ENCODE data around the gene ASAP2. TPM values are rescaled to one million over a fixed set of nuclear protein-coding genes. Genes with fewer than 3 reads are reported as not detected.

The ASAP2 gene
- total RNA-seq, 2 experiments from 2014 or later: 0.27 TPM; not detected in 1

- BruUV-seq (replicated peaks): no TSS peak
- no peak for DNase-seq (ENCODE audit: low spot score)
Measured at GRCh38 chr2:9276074-9276473, 69.5 kb downstream of the ASAP2 start.

GRCh38 chr2:9276901-9277451 lies 70.4 kb downstream of the ASAP2 start:
- H3K4me3 ChIP-seq (ENCODE audit: low read depth, low read length, poor library complexity, severe bottlenecking): no peak overlapping the region
- H2AFZ ChIP-seq (ENCODE audit: low read length): no peak overlapping the region
- ChIA-PET POLR2A (no interaction called here), CTCF (ENCODE audit: unreplicated experiment) (interaction anchor here (0.7 kb wide), 1 partner anchor 30 kb away, joined by 3 read pairs; no protein-coding TSS in a partner anchor)
- intact Hi-C loops (cut with micrococcal nuclease; ENCODE audit: unreplicated experiment): no loop called here
- no peak overlapping the region for H3K4me2 ChIP-seq (ENCODE audit: low read length)
- TF ChIP-seq CTCF (conservative IDR thresholded peaks at IDR 0.05; ENCODE audit: low read length) (no peak), EZH2phosphoT487 (IDR thresholded peaks at IDR 0.05; ENCODE audit: borderline replicate concordance, low read depth, low read length) (no peak)
- H3K36me3 ChIP-seq (ENCODE audit: insufficient read depth, low read length): no peaks in the 10 kb centered on the region
- H3K79me2 ChIP-seq (ENCODE audit: insufficient read depth, low read depth, low read length): no peaks in the 10 kb centered on the region
- H3K9me2 ChIP-seq (ENCODE audit: insufficient read depth, low read length): no peaks in the 10 kb centered on the region
- H3K4me1 ChIP-seq (ENCODE audit: insufficient read depth, low read length, poor library complexity, severe bottlenecking): no peaks in the 10 kb centered on the region
- DNase-seq (ENCODE audit: low spot score): no peak
- H4K20me1 ChIP-seq (ENCODE audit: insufficient read depth, low read length): no peaks in the 10 kb centered on the region
- no TSS peak for BruUV-seq (replicated peaks)
- no peak overlapping the region for H3K27ac ChIP-seq (ENCODE audit: low read depth, low read length, poor library complexity, severe bottlenecking)
- H3K9me3 ChIP-seq (ENCODE audit: low read length): no peaks in the 10 kb centered on the region

More at GRCh38 chr2:9276074-9276473, 69.5 kb downstream of the ASAP2 start:
- Histone ChIP-seq H4K20me1 (ENCODE audit: insufficient read depth, low read length) (no peaks in the 10 kb centered on the region), H3K9me3 (ENCODE audit: low read length) (no peaks in the 10 kb centered on the region), H3K36me3 (ENCODE audit: insufficient read depth, low read length) (no peaks in the 10 kb centered on the region), H3K9me2 (ENCODE audit: insufficient read depth, low read length) (no peaks in the 10 kb centered on the region), H3K27ac (ENCODE audit: low read depth, low read length, poor library complexity, severe bottlenecking) (no peak overlapping the region), H2AFZ (ENCODE audit: low read length) (no peak overlapping the region), H3K4me3 (ENCODE audit: low read depth, low read length, poor library complexity, severe bottlenecking) (no peak overlapping the region), H3K4me2 (ENCODE audit: low read length) (no peak overlapping the region), H3K4me1 (ENCODE audit: insufficient read depth, low read length, poor library complexity, severe bottlenecking) (no peaks in the 10 kb centered on the region), H3K79me2 (ENCODE audit: insufficient read depth, low read depth, low read length) (no peaks in the 10 kb centered on the region)
- TF ChIP-seq EZH2phosphoT487 (IDR thresholded peaks at IDR 0.05; ENCODE audit: borderline replicate concordance, low read depth, low read length) (no peak), CTCF (conservative IDR thresholded peaks at IDR 0.05; ENCODE audit: low read length) (no peak)
- POLR2A ChIA-PET: no interaction called here
- intact Hi-C loops (cut with micrococcal nuclease; ENCODE audit: unreplicated experiment): no loop called here
- CTCF ChIA-PET (ENCODE audit: unreplicated experiment): no interaction called here

GRCh38 chr2:9278439-9278838 lies 71.8 kb downstream of the ASAP2 start:
- Histone ChIP-seq H3K4me1 (ENCODE audit: insufficient read depth, low read length, poor library complexity, severe bottlenecking) (no peaks in the 10 kb centered on the region), H3K9me2 (ENCODE audit: insufficient read depth, low read length) (no peaks in the 10 kb centered on the region), H3K27ac (ENCODE audit: low read depth, low read length, poor library complexity, severe bottlenecking) (no peak overlapping the region), H3K9me3 (ENCODE audit: low read length) (no peaks in the 10 kb centered on the region), H3K4me2 (ENCODE audit: low read length) (no peak overlapping the region), H2AFZ (ENCODE audit: low read length) (no peak overlapping the region), H3K36me3 (ENCODE audit: insufficient read depth, low read length) (no peaks in the 10 kb centered on the region), H3K4me3 (ENCODE audit: low read depth, low read length, poor library complexity, severe bottlenecking) (no peak overlapping the region), H3K79me2 (ENCODE audit: insufficient read depth, low read depth, low read length) (no peaks in the 10 kb centered on the region), H4K20me1 (ENCODE audit: insufficient read depth, low read length) (no peaks in the 10 kb centered on the region)
- ChIA-PET POLR2A (no interaction called here), CTCF (ENCODE audit: unreplicated experiment) (no interaction called here)
- intact Hi-C loops (cut with micrococcal nuclease; ENCODE audit: unreplicated experiment): no loop called here
- TF ChIP-seq CTCF (conservative IDR thresholded peaks at IDR 0.05; ENCODE audit: low read length) (no peak), EZH2phosphoT487 (IDR thresholded peaks at IDR 0.05; ENCODE audit: borderline replicate concordance, low read depth, low read length) (no peak)
- no TSS peak for BruUV-seq (replicated peaks)
- DNase-seq (ENCODE audit: low spot score): no peak
